Measurements from ENCODE around the gene GPM6B.

DNA sequence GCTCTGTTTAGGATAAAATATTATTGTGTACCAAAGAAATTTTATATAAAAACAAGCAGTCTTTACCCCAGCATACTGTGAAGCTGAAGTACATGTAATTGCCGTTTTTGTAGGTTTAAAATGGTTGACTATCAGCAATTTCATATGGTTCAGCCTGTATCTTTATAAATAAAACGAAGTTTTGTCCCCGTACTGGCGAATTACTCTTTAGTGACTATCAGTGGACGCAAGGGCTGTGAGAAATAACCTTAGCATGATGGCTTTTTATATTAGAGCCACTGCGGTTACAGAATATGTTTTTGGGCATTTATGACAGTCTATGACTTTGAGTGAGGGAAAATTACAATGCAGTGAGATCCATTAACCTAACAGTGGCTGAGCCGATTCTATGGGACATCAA, 1.2 kb downstream of the GPM6B start:
- TF ChIP-seq GATA3 (IDR thresholded peaks at IDR 0.05; ENCODE audit: low read depth, low read length) (no peak), GATA2 (IDR thresholded peaks at IDR 0.05; ENCODE audit: low read depth, low read length) (no peak)
